Activated CD8-positive, alpha-beta memory T cell treated with anti-CD3 and anti-CD28 coated beads, Interleukin-2, amount 50 U/mL, for 1 hour (primary cell): ENCODE measurements around the gene TBC1D9B.
"Not testable (repeated sequence)": the region's sequence is repeated elsewhere in the genome, so short reads cannot be mapped to it uniquely, and the experiment has no call there.

ENCODE experiments used
- DNase-seq: peaks from one replicate; pipeline ENCODE4 v3.0.0-alpha.2; 2020; ENCODE audit errors: extremely low read depth

TBC1D9B gene

DNA sequence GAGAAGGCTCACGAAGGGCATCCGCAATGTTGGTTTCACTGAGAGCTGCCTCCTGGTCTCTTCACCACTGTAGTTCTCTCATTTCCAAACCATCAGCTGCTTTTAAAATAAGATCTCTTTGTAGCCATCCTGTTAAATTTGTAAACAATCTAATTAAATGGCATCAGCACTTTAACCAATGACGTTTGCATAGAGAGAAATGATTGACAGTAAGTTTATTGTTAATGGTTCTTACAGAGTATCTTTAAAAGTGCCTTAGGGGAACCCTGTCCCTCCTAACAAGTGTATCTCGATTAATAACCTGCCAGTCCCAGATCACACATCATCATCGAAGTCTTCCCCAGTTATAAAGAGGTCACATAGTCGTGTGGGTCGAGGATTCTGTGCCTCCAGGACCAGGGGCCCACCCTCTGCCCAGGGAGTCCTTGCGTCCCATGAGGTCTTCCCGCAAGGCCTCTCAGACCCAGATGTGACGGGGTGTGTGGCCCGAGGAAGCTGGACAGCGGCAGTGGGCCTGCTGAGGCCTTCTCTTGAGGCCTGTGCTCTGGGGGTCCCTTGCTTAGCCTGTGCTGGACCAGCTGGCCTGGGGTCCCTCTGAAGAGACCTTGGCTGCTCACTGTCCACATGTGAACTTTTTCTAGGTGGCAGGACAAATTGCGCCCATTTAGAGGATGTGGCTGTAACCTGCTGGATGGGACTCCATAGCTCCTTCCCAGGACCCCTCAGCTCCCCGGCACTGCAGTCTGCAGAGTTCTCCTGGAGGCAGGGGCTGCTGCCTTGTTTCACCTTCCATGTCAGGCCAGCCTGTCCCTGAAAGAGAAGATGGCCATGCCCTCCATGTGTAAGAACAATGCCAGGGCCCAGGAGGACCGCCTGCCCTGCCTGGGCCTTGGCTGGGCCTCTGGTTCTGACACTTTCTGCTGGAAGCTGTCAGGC is 70.4 kb downstream of the TBC1D9B start:
- no peak for DNase-seq

DNA sequence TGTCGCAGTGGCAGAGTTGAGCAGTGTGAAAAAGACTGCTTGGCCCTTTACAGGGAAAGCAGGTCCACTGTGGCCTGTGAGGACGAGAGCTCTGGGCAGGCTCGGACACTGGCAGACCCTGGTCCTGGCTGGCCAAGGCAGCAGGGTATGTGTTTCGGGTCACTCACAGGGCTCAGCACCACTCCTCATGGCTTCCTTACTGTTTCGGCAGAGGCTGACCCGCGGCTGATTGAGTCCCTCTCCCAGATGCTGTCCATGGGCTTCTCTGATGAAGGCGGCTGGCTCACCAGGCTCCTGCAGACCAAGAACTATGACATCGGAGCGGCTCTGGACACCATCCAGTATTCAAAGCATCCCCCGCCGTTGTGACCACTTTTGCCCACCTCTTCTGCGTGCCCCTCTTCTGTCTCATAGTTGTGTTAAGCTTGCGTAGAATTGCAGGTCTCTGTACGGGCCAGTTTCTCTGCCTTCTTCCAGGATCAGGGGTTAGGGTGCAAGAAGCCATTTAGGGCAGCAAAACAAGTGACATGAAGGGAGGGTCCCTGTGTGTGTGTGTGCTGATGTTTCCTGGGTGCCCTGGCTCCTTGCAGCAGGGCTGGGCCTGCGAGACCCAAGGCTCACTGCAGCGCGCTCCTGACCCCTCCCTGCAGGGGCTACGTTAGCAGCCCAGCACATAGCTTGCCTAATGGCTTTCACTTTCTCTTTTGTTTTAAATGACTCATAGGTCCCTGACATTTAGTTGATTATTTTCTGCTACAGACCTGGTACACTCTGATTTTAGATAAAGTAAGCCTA is 71.3 kb downstream of the TBC1D9B start:
- no peak for DNase-seq

DNA sequence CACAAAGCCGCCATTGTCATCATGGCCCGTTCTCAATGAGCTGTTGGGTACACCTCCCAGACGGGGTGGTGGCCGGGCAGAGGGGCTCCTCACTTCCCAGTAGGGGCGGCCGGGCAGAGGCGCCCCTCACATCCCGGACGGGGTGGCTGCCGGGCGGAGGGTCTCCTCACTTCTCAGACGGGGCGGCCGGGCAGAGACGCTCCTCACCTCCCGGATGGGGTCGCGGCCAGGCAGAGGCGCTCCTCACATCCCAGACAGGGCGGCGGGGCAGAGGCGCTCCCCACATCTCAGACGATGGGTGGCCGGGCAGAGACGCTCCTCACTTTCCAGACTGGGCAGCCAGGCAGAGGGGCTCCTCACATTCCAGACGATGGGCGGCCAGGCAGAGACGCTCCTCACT is 72.8 kb downstream of the TBC1D9B start:
- DNase-seq, result not testable (repeated sequence)

DNA sequence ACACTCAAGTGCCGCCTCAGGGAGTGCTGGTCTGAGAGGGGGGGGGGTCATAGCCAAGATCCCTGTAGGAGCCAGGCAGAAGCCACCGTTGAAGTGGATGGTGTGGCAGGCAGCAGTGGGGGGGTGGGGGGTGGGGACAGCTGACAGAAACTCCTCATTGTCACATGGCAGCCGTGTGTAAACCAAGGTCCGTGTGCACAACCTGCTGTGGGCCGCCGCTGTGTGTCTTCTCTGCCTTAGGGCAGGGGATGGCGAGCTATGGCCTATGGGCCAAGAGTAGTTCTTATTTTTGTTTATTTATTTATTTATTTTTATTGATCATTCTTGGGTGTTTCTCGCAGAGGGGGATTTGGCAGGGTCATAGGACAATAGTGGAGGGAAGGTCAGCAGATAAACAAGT is 73.6 kb downstream of the TBC1D9B start:
- DNase-seq, result no peak

DNA sequence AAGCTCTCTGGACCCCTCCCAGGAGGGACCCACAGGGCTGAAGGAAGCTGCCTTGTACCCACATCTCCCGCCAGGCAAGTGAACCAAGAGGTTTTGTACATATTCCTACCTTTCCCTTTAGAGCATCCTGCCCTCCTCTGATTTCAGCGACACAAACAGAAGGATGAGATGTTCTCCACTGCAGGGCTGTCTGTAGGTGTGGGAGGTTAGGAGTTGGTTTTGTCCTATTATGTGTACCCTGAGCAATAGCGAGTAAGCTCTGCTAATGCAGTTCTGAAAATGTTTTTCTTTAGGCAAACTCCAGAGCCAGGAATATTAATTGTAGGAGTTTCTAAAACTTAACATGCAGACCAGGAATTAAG is 74.0 kb downstream of the TBC1D9B start:
- DNase-seq, result no peak

DNA sequence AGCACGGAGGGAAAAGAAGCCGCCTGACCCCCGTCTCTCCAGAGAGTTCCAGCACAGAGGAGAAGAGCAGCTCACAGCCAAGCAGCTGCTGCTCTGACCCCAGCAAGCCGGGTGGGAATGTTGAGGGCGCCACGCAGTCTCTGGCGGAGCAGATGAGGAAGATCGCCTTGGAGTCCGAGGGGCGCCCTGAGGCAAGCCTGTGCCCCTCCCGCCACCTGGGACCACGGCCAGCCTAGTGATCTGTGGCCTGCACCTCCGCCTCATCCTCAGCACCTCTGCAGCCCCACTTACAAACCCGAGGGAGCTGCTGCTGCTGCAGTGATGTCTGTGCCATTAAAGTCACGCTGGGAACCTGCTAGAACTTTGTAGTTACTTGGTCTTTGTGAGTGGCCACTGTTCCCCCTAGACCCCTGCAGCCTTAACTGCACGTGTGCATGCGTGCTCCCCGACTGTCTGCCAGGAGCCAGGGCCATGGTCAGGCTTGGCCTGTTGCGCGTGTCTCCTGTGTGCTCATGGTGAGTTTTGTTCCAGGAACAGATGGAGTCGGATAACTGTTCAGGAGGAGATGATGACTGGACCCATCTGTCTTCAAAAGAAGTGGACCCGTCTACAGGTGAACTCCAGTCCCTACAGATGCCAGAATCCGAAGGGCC is 74.5 kb downstream of the TBC1D9B start:
- DNase-seq, result no peak

DNA sequence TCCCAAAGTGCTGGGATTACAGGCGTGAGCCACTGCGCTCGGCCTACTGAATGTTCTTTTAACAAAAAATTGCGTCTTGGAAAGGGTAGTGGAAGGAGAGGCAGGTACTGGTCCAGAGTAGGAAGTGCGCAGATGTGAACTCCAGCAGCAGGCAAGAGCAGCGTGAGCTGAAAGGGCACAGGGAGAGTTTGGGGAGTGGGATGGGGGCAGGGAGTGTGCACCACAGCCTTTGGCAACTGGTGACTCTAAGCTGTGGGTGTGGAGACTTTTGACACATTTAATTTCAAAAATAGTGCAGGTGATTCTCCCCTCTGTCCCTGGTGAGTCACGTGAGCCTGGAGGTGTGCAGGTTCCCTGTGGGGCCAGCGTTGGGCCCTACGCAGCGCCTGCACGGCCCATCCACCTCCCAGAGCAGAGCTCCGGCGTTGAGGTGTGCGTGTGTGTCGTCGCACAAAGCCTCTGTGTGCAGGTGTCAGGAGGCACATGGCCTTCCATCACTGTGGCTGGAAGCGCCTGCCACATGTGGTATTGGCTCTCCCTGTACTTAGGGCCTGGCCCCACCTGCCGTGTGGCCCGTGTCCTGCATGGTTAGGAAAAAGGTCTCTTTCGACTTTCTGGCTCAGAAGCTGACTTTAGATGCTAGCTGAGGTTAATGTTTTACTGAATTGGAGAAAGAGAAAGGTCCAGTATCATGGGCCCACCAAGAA is 75.5 kb downstream of the TBC1D9B start:
- no peak for DNase-seq

DNA sequence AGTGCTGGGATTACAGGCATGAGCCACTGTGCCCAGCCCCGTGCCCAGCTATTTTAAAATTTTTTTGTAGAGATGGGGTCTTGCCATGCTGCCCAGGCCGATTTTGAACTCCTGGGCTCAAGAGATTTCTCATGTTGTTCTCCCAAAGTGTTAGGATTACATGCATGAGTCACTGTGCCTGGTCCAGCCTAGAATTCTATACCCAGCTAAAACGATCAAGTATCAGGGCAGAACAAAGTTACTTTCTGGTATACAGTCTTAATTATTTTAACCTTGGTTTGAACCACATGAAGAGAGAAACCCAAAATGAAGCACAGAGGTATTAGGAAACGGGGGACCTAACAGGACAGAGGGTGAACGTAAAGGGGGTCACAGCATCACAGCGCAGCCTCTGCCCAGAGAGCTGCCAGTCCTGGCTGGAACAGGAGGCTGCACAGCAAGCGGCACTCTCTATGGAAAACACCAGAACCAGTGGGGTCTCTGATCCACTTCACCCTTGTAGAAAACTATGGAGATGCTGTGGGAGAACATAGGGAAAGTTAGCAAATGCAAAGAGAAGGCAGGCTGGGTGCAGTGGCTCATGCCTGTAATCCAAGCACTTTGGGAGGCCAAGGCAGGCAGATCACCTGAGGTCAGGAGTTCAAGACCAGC is 76.8 kb downstream of the TBC1D9B start:
- no peak for DNase-seq

DNA sequence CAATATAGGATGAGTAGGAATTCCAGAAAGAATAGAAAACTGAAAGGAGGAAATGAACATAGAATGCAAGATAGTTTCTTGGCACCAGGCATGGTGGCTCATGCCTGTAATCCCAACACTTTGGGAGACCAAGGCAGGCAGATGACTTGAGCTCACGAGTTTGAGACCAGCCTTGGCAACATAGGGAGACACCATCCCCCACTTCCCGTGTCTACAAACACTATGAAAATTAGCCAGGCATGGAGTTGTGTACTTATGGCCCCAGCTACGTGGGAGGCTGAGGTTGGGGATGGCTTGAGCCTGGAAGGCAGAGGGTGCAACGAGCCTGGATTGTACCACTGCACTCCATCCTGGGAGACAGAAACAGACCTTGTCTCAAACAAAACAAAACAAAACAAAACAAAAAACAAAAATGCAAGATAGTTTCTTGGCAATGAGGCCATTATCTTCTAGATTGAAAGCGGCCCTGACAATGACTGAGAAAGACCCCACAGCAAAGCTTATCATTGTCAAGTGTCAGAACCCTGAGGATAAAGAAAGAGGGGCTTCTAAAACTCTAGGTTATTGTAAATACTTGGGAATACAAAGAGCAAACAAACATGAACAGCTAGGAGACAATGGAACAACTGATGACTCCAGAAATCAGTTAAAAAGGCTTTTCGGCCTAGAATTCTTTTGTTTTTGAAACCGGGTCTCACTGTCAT is 77.8 kb downstream of the TBC1D9B start:
- no peak for DNase-seq

DNA sequence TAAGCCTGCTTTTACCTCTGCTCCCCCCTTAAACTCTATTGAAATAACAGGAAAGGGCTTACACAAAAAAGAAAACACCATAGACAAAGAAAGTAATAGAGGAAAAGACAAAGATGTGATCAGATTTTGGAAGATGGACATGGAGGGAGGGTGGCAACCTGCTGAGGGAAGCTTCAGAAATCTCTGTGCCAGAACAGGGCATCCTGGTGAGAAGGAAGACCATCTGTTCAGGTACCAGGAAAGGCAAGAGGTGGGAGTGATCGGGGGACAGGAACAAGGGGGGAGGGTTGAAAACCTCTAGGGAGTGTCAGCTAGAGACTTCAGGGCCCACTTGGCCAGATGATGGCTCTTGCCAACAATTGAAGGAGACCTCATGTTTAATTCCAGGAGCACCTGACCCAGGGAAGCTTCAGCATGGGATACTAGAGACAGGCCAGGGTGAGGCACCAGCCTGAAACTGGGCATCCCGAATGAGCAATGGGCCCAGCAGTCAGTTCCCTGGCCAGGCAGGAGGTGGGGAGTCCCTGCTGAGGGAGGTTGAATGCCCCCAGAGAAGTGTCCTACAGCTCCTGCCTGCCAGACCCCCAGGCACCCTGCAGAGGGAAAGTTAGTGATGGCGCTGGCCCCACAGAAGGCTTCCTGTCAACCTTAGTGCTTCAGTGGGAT is 78.8 kb downstream of the TBC1D9B start:
- no peak for DNase-seq

DNA sequence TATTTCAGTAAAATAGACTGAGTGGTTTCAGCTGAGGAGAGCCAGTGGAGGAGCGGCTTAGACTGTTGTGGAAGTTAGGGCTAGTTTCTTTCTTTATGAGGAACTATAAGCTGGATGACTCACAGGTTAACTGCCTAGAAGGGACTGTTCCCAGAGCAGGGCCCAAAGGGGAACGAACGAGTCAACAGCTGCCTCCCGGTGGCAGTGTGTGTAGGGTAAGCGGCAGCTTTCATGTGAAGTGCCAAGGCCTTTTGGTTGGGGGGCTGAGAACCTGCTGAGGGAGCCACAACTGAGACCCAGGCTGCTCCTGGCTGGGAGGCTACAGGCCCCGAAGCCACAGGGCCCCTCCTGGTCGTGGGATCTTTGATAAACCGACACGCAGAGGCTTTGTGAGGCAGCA is 80.0 kb downstream of the TBC1D9B start:
- no peak for DNase-seq

DNA sequence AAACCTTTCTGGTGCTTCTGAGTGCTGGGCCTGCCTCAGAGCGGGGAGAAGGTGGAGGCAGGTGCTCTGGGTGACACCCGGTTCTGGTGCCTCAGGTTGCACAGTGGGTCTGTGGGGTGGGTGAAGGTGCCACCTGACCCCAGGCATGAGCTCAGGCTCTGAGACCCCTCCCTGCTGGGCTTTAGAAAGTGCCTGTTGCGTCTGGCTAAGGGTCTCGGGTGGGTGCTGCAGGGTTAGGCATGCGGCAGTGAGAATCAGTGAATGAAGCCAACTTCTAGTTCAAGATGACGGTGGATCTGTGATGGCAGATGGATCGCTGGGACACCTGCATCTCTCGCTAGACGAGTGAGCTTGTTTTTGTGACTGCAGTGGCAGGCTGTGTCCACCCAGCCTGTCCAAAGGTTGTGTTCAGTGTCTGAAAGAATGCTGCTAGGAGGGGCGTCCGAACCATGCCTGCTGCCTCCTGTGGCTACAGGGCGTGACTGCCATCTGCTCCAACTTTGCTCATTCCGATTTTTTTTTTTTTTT is 82.0 kb downstream of the TBC1D9B start:
- DNase-seq, result no peak

DNA sequence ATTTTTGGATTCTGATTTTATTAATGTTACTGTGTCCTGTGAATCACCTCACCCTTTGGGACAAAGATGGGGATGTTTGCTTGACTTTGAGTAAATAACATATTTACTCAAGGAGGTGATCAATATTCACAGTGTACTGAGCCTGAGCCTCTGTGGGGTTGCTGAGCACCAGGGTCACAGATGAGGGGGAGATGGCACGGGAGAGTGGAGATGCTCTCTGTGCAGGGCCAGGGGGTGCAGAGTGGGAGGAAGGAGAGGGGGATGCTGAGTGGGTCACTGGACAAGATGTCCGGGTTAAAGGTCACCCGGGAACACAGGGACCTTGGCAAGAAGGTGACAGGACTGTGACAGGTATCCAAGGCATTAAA is 83.0 kb downstream of the TBC1D9B start:
- DNase-seq, result no peak

DNA sequence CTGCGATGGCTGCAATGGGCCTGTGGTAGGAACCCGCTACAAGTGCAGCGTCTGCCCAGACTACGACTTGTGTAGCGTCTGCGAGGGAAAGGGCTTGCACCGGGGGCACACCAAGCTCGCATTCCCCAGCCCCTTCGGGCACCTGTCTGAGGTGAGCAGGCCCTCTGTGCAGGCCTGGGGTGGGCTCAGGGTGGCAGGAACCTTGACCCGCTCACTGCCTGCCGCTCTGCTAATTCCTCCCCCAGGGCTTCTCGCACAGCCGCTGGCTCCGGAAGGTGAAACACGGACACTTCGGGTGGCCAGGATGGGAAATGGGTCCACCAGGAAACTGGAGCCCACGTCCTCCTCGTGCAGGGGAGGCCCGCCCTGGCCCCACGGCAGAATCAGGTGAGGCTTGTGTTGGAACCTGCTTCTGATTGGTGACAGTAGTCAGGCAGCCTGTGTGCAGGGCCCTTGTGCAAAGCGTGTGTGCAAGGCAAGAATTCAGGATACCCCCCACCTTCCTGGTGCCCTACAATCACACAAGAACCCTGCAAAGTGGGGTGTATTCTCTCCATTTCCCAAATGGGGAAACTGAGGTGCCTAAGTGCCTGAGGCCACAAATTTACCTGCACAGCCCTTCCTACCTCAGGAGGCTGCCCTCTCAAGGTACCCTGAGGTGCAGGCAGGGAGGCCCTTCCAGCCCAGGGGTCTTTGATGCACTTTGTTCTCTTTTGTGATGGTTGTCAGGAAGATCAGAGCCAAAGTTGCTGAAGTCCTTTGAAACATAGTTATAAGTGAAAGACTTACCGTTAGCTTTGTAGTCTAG is 83.6 kb downstream of the TBC1D9B start:
- no peak for DNase-seq

DNA sequence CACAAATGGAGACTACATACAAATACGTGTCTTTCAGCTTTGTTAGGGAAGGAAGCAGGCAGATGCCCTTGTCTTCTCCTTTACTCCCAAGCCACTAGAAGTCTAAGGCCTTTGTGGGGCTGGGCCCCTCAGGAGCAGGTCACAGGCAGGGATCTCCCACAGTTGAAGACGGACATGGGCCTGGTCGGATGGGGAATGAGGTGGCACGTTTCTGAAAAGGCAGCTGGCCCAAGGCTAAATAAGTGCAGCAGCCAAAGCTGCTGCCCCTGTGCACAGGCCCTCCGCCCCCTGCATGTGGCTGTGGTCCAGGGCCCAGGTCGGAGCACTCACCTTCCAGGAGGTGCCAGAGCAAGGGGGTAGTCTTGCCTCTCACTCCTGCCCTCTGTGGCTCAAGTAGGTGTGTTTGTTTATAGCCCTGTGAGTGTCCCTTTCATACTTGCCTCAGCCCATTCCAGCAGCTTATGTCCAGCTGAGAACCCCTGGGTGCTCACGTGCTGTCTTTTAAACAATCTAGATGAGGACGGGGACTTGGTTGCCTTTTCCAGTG is 85.2 kb downstream of the TBC1D9B start:
- no peak for DNase-seq

DNA sequence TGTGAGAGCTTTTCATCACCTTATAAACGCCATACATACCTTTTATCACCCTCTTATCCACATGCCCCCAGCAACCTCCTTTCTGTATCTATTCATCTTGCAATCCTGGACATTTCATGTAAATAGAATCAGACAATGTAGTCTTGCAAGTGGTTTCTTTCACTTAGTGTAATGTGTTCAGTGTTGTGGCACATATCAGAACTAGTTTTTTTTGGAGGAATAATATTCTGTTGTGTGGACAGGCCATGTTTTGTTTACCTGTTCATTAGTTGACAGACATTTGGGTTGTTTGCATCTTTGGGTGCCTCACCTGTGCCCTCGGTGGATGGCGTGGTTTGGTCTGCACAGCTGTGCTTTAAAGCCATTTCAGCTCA is 85.7 kb downstream of the TBC1D9B start:
- DNase-seq, result no peak

DNA sequence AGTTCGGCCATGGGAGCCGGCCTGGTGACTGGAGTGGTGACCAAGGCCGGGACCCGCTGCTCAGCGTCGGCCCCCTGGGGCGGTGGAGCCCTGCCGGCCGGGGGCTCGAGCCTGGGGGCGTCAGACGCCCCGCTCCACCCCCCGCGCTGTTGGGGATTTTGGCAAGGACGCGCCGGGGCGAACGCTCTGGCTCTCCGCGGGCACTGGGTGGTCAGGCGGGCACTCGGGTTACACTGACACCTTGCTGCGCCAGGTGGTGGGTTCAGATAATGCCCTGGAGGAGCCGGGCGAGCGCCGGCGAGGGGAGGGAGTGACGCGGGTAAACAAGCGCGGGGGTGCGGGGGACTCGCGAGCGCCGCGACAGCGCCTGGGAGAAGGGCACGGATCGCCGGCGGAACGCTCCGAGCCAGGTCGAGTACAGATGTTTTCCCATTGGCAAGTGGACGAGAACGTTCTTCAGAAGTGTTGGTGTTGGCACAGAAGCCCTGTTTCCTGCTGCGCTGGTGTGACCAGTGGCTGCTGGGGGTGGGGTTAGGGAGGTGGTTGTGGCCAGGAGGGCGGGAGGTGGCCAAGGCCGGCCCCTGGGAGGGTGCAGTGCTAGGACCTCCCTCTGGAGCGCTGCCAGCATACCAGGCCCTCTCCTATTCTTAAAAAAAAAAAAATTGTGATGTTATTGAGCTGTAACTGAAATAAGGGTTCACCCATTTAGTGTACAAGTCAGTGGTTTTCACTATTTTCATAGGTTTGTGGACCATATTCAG is 86.2 kb downstream of the TBC1D9B start:
- DNase-seq, result peak; percentile 64
